ENCODE results near the gene DENND1A.

The DENND1A gene

DNA sequence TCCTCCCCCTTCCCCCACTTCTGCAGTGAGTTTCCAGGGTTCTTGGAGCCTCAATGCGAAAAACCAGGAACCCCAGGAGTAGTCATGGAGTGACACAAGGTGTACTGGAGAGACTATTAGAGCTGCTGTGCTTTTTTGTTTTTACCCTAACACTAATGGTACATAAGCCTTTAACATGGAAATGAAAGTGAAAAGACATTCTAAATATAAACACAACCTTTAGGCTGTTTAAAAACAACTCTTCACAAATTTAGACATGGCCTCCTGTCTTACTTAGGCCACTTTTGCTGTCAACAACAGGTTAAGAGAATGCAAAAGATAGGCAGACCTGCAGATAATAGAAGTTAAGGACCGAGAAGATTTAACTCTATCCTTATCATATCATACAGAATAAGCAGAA lies 232.2 kb downstream of the DENND1A start:
- 82% methylated on average over 1 of the region's 2 CpGs for WGBS
- Histone ChIP-seq H3K27ac (ENCODE audit: low read depth, low read length) (no peak overlapping the region), H3K9me3 (ENCODE audit: insufficient read depth, low read depth, low read length) (peaks cover 4% of the 10 kb centered on the region; the same call in 1 of the 2 replicates), H3K4me3 (ENCODE audit: low read length) (no peak overlapping the region), H3K36me3 (ENCODE audit: insufficient read depth, low read length) (no peaks in the 10 kb centered on the region), H3K4me1 (ENCODE audit: insufficient read depth, low read length) (no peaks in the 10 kb centered on the region), H3K9ac (ENCODE audit: low read depth, low read length) (no peak overlapping the region), H3K27me3 (ENCODE audit: insufficient read depth, low read length) (no peaks in the 10 kb centered on the region)

DNA sequence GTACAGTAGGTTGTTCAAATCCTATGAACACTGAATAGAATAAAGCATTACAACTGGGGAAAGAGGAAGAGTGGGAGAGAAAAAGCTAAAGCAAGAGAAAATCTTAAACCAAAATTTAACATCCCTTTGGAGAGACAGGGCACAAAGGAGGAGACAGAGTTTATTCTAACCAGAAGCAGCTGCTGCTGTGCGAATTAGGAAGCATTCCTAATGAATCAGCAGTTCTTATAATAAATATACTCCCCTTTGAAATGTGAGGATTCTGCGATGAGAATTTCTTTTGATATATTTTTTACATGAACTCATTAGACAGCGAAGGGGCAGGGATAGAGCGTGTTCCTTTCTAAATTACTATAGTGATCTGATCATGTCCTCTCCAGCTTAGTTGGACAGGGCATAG lies 233.4 kb downstream of the DENND1A start:
- H3K27me3 ChIP-seq (ENCODE audit: insufficient read depth, low read length), result no peaks in the 10 kb centered on the region
- no peak overlapping the region for H3K9ac ChIP-seq (ENCODE audit: low read depth, low read length)
- no peaks in the 10 kb centered on the region for H3K9me3 ChIP-seq (ENCODE audit: insufficient read depth, low read depth, low read length)
- H3K4me3 ChIP-seq (ENCODE audit: low read length), result no peak overlapping the region
- no peak overlapping the region for H3K27ac ChIP-seq (ENCODE audit: low read depth, low read length)
- 97% methylated on average over 4 of the region's 4 CpGs for WGBS
- no peaks in the 10 kb centered on the region for H3K4me1 ChIP-seq (ENCODE audit: insufficient read depth, low read length)
- H3K36me3 ChIP-seq (ENCODE audit: insufficient read depth, low read length), result no peaks in the 10 kb centered on the region

DNA sequence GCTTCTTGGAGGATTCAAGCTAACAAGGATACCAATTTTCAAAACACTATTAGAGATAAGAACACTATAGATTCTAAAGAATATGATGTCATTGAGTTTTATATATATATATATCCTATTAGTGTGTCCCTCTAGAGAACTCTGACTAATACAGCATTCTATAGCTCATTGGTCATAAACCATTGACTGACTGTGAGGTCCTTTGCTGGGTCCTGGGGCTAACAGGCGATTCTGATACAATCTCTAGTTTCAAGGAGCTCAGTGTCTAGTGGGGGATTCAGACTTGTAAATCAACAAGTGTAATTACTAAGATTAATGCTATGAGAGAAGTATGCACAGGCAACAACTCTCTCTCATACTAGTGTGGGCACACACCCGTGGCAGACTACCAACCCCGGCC lies 234.5 kb downstream of the DENND1A start:
- no peak overlapping the region for H3K4me3 ChIP-seq (ENCODE audit: low read length)
- no peaks in the 10 kb centered on the region for H3K9me3 ChIP-seq (ENCODE audit: insufficient read depth, low read depth, low read length)
- H3K36me3 ChIP-seq (ENCODE audit: insufficient read depth, low read length), result no peaks in the 10 kb centered on the region
- H3K27ac ChIP-seq (ENCODE audit: low read depth, low read length), result no peak overlapping the region
- no peaks in the 10 kb centered on the region for H3K4me1 ChIP-seq (ENCODE audit: insufficient read depth, low read length)
- H3K9ac ChIP-seq (ENCODE audit: low read depth, low read length), result no peak overlapping the region
- WGBS, result 77% methylated on average over 1 of the region's 3 CpGs
- H3K27me3 ChIP-seq (ENCODE audit: insufficient read depth, low read length), result no peaks in the 10 kb centered on the region

DNA sequence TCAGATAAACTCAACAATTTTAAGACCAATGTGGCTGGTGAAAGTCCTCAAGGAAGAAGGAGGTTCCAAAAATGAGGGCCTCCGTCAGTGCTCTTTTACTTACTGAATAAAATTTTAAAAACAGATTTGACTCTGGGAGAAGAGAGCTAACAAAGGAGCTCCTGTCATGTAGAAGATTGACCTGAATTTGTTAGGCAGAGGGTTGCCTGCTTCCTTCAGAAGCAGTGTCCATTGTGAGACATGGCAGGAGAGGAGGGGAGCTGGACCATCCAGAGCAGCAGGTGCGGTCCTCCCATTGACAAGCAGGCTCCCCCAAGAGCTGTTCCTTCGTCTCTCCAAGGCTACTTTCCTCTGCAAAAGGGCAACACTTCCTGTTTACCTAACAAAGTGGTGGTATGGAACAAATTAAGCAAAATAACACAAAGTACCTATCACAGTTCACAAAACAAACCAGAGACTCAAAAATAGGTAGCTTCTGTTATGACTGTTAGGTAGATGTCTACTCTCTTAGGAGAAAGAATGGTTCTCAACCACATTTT lies 238.1 kb downstream of the DENND1A start:
- 73% methylated on average over 3 of the region's 3 CpGs for WGBS
- H3K9ac ChIP-seq (ENCODE audit: low read depth, low read length), result no peak overlapping the region
- H3K27me3 ChIP-seq (ENCODE audit: insufficient read depth, low read length), result no peaks in the 10 kb centered on the region
- H3K27ac ChIP-seq (ENCODE audit: low read depth, low read length), result no peak overlapping the region
- no peak overlapping the region for H3K4me3 ChIP-seq (ENCODE audit: low read length)
- H3K4me1 ChIP-seq (ENCODE audit: insufficient read depth, low read length), result no peaks in the 10 kb centered on the region
- no peaks in the 10 kb centered on the region for H3K9me3 ChIP-seq (ENCODE audit: insufficient read depth, low read depth, low read length)
- no peaks in the 10 kb centered on the region for H3K36me3 ChIP-seq (ENCODE audit: insufficient read depth, low read length)

DNA sequence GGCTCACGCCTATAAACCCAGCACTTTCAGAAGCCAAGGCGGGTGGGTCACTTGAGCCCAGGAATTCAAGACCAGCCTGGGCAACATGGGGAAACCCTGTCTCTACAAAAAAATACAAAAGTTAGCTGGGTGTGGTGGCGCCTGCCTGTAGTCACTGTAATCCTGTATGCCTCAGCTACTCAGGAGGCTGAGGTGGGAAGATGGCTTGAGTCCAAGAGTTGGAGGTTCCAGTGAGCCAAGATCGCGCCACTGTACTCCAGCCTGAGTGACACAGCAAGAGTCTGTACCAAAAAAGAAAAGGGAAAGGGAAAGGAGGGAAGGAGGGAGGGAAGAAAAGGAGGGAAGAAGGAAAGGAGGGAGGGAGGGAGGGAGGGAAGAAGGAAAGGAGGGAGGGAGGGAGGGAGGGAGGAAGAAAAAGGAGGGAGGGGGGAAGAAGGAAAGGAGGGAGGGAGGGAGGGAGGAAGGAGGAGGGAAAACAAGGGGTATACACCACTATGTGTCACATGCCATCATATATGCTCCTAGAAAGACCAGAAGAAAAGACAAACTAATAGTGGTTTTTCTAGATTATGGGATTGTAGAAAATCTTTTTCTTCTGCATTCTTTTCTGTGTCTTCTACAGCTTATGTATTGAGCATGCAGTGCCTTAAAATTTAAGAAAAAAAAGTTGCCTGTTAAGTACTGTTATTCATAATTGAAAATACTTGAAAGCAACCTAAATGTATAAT lies 240.1 kb downstream of the DENND1A start:
- 95% methylated on average over 5 of the region's 5 CpGs for WGBS
- H3K4me1 ChIP-seq (ENCODE audit: insufficient read depth, low read length), result no peaks in the 10 kb centered on the region
- H3K27ac ChIP-seq (ENCODE audit: low read depth, low read length), result no peak overlapping the region
- no peak overlapping the region for H3K9ac ChIP-seq (ENCODE audit: low read depth, low read length)
- no peaks in the 10 kb centered on the region for H3K9me3 ChIP-seq (ENCODE audit: insufficient read depth, low read depth, low read length)
- H3K27me3 ChIP-seq (ENCODE audit: insufficient read depth, low read length), result no peaks in the 10 kb centered on the region
- no peaks in the 10 kb centered on the region for H3K36me3 ChIP-seq (ENCODE audit: insufficient read depth, low read length)
- no peak overlapping the region for H3K4me3 ChIP-seq (ENCODE audit: low read length)

DNA sequence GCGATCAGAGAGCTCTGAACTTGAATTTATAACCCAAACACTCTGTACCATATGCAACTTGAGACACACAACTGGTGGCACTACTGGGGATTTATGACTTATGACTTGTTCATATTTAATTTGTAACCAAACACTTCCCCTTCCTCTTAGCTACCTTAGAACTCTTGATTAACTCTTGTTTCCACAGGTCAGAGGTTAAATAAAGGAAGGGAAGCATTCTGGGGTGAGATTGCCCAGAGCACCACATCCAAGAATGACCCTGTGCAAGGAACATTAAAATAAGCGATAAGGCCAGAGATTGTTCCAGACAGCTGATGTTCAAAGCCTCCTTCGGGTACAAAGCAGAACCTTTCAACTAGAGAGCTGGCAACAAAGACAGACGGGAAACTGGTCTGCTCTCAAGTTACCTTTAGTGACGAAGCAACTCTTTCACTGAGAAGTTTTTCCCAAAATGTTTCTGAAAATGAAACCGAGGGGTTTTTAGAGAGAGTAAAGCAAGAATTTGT lies 242.6 kb downstream of the DENND1A start:
- no peaks in the 10 kb centered on the region for H3K9me3 ChIP-seq (ENCODE audit: insufficient read depth, low read depth, low read length)
- no peak overlapping the region for H3K27ac ChIP-seq (ENCODE audit: low read depth, low read length)
- H3K4me1 ChIP-seq (ENCODE audit: insufficient read depth, low read length), result no peaks in the 10 kb centered on the region
- H3K27me3 ChIP-seq (ENCODE audit: insufficient read depth, low read length), result no peaks in the 10 kb centered on the region
- 83% methylated on average over 6 of the region's 6 CpGs for WGBS
- no peaks in the 10 kb centered on the region for H3K36me3 ChIP-seq (ENCODE audit: insufficient read depth, low read length)
- H3K9ac ChIP-seq (ENCODE audit: low read depth, low read length), result no peak overlapping the region
- no peak overlapping the region for H3K4me3 ChIP-seq (ENCODE audit: low read length)

DNA sequence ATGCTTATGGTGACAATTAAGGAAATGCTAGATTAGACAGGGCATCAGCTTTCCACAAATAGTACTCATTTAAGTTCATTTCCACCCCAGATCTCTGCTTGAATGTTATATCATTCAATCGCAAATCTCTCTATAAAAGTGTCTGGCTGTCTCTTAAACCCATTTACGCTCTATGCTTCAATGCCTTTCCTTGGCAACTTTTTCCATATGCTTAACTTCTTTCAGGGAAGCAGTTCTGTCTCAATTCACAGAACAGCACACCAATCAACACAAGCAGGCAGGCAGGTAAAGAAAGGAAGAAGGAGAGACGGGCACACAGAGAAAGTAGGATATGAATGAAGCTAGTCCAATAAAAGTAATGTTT lies 243.1 kb downstream of the DENND1A start:
- Histone ChIP-seq H3K36me3 (ENCODE audit: insufficient read depth, low read length) (no peaks in the 10 kb centered on the region), H3K4me1 (ENCODE audit: insufficient read depth, low read length) (no peaks in the 10 kb centered on the region), H3K9ac (ENCODE audit: low read depth, low read length) (no peak overlapping the region), H3K4me3 (ENCODE audit: low read length) (no peak overlapping the region), H3K9me3 (ENCODE audit: insufficient read depth, low read depth, low read length) (peaks cover under 1% of the 10 kb centered on the region; the same call in 1 of the 2 replicates), H3K27ac (ENCODE audit: low read depth, low read length) (no peak overlapping the region), H3K27me3 (ENCODE audit: insufficient read depth, low read length) (no peaks in the 10 kb centered on the region)
- WGBS, result 97% methylated on average over 3 of the region's 3 CpGs

DNA sequence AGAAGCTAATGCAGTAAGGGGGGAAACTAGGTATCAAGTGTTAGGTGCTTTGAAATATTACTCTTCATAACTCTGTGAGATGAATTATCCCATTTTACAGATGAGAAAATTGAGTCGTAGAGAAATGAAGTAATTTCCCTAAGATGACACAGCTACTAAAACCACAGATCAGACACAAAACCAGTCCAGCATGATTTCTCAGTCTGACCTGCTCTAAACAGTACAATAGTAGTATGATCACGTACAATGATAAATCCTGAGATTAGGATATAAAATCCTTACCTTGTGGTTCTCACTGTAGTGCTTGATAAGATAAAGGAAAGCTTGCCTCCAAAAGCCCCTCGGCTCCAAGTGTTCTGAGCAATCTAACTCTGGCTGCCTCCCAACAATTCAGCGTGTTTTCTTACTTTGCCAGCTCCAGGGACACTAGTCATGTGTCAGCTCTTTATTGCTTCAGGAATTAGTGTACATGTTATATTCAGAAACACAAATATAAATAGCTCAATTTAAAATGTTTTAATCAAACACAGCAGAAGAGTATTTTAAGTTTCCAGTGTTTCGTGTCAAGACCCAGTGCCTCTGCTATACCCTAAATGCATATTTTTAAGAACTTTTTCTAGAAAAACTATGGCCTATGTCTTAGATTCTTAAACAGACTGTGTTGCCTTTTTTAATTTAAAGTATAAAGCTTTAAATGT lies 243.6 kb downstream of the DENND1A start:
- H3K4me1 ChIP-seq (ENCODE audit: insufficient read depth, low read length), result no peaks in the 10 kb centered on the region
- H3K9me3 ChIP-seq (ENCODE audit: insufficient read depth, low read depth, low read length), result peaks cover 5% of the 10 kb centered on the region; the same call in 1 of the 2 replicates
- 95% methylated on average over 4 of the region's 5 CpGs for WGBS
- no peaks in the 10 kb centered on the region for H3K36me3 ChIP-seq (ENCODE audit: insufficient read depth, low read length)
- H3K9ac ChIP-seq (ENCODE audit: low read depth, low read length), result no peak overlapping the region
- no peak overlapping the region for H3K4me3 ChIP-seq (ENCODE audit: low read length)
- no peak overlapping the region for H3K27ac ChIP-seq (ENCODE audit: low read depth, low read length)
- no peaks in the 10 kb centered on the region for H3K27me3 ChIP-seq (ENCODE audit: insufficient read depth, low read length)

DNA sequence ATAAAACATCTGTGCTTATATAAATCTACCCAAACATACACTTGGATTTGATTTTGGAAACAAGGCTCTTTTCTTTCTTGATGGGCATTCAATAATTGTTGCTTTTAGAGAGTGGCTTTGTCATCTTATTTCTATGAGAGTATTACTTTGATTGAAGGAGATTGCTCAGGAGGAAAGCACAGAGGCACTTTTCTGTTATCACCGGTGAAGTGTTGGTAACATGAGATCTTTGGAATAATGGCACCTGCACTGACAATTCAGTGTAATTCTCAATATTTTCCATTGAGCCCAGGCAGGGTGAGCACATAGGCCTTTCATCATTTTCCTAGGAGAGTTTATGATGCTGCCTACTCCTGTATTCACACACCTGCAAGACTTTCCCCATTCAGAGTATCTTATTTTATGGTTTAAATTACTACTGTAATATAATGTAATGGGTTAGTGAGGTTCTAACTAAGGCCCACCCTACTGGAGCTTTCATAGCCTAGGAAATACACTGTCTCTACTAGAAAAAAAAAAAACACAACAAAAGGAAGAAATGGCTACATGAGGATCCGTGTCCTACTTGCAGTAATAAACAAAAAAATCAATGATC lies 244.3 kb downstream of the DENND1A start:
- peaks cover 5% of the 10 kb centered on the region; the same call in 1 of the 2 replicates for H3K9me3 ChIP-seq (ENCODE audit: insufficient read depth, low read depth, low read length)
- H3K27me3 ChIP-seq (ENCODE audit: insufficient read depth, low read length), result no peaks in the 10 kb centered on the region
- H3K4me1 ChIP-seq (ENCODE audit: insufficient read depth, low read length), result no peaks in the 10 kb centered on the region
- no peak overlapping the region for H3K27ac ChIP-seq (ENCODE audit: low read depth, low read length)
- no peaks in the 10 kb centered on the region for H3K36me3 ChIP-seq (ENCODE audit: insufficient read depth, low read length)
- 98% methylated on average over 2 of the region's 2 CpGs for WGBS
- H3K4me3 ChIP-seq (ENCODE audit: low read length), result no peak overlapping the region
- no peak overlapping the region for H3K9ac ChIP-seq (ENCODE audit: low read depth, low read length)

DNA sequence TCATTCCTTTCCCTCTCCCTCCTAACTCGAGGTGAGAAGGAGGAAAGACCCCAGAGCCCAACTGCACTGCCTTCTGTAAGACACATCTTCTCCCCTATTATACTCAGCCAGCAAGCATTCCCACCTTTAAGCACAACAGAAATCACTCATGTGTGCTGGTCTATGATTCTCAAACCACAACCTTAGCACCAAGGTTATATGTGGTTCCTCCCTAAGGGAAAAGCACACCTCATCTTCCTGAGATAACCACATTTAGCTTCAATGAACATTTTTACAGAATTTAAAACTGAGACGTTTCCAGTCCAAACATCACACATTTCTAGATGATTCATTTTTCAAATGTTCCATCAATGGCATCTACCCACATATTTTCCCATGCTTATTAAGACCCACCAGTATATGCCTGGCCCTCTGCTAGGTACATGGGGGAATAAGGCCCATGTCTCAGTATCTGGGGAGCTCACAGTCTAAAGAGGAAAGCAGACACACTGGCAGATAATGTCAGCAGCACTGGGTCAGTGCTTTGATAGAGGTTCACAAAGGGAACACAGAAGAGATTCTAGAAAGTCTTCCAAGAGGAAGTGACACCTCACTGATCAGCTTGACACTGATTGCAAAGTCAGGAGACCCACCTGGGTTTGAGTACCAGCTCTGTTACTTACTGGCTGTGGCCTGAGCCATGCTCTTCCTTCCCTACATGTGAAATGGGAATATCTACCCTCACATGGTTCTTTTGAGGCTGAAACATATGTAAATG lies 245.4 kb downstream of the DENND1A start:
- H3K4me3 ChIP-seq (ENCODE audit: low read length), result no peak overlapping the region
- no peak overlapping the region for H3K9ac ChIP-seq (ENCODE audit: low read depth, low read length)
- H3K27me3 ChIP-seq (ENCODE audit: insufficient read depth, low read length), result no peaks in the 10 kb centered on the region
- no peaks in the 10 kb centered on the region for H3K36me3 ChIP-seq (ENCODE audit: insufficient read depth, low read length)
- H3K9me3 ChIP-seq (ENCODE audit: insufficient read depth, low read depth, low read length), result peaks cover 5% of the 10 kb centered on the region; the same call in 1 of the 2 replicates
- WGBS, result 88% methylated on average over 2 of the region's 2 CpGs
- H3K4me1 ChIP-seq (ENCODE audit: insufficient read depth, low read length), result no peaks in the 10 kb centered on the region
- no peak overlapping the region for H3K27ac ChIP-seq (ENCODE audit: low read depth, low read length)
